ENCODE measurements around the gene RNF213. TPM values are rescaled to one million over a fixed set of nuclear protein-coding genes. Genes with fewer than 3 reads are reported as not detected.

Gene RNF213
- total RNA-seq, 1 experiment from 2014 or later: 70.5 TPM

GRCh38 chr17:80232438-80232837 is 28.2 kb upstream of the RNF213 start:
- TF ChIP-seq TEAD4 (CRISPR knock-in tag; IDR thresholded peaks at IDR 0.05) (no peak), TEAD1 (CRISPR knock-in tag; IDR thresholded peaks at IDR 0.05) (no peak), ZBTB21 (CRISPR knock-in tag; IDR thresholded peaks at IDR 0.05; ENCODE audit: borderline replicate concordance) (no peak), NFYB (CRISPR knock-in tag; conservative IDR thresholded peaks at IDR 0.05; ENCODE audit: low read depth) (no peak), ZNF121 (CRISPR knock-in tag; IDR thresholded peaks at IDR 0.05) (no peak), JUN (CRISPR knock-in tag; IDR thresholded peaks at IDR 0.05) (no peak), ATF3 (CRISPR knock-in tag; conservative IDR thresholded peaks at IDR 0.05) (no peak), ZNF396 (CRISPR knock-in tag; IDR thresholded peaks at IDR 0.05; ENCODE audit: borderline replicate concordance) (no peak)
- TF ChIP-seq, protein P1, sequence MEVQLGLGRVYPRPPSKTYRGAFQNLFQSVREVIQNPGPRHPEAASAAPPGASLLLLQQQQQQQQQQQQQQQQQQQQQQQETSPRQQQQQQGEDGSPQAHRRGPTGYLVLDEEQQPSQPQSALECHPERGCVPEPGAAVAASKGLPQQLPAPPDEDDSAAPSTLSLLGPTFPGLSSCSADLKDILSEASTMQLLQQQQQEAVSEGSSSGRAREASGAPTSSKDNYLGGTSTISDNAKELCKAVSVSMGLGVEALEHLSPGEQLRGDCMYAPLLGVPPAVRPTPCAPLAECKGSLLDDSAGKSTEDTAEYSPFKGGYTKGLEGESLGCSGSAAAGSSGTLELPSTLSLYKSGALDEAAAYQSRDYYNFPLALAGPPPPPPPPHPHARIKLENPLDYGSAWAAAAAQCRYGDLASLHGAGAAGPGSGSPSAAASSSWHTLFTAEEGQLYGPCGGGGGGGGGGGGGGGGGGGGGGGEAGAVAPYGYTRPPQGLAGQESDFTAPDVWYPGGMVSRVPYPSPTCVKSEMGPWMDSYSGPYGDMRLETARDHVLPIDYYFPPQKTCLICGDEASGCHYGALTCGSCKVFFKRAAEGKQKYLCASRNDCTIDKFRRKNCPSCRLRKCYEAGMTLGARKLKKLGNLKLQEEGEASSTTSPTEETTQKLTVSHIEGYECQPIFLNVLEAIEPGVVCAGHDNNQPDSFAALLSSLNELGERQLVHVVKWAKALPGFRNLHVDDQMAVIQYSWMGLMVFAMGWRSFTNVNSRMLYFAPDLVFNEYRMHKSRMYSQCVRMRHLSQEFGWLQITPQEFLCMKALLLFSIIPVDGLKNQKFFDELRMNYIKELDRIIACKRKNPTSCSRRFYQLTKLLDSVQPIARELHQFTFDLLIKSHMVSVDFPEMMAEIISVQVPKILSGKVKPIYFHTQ (CRISPR knock-in tag; IDR thresholded peaks at IDR 0.05): no peak
- TF ChIP-seq, protein P2, sequence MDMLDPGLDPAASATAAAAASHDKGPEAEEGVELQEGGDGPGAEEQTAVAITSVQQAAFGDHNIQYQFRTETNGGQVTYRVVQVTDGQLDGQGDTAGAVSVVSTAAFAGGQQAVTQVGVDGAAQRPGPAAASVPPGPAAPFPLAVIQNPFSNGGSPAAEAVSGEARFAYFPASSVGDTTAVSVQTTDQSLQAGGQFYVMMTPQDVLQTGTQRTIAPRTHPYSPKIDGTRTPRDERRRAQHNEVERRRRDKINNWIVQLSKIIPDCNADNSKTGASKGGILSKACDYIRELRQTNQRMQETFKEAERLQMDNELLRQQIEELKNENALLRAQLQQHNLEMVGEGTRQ (CRISPR knock-in tag; IDR thresholded peaks at IDR 0.05): no peak
- TF ChIP-seq, protein P3, sequence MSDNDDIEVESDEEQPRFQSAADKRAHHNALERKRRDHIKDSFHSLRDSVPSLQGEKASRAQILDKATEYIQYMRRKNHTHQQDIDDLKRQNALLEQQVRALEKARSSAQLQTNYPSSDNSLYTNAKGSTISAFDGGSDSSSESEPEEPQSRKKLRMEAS (CRISPR knock-in tag; IDR thresholded peaks at IDR 0.05): no peak
- TF ChIP-seq, protein P4, sequence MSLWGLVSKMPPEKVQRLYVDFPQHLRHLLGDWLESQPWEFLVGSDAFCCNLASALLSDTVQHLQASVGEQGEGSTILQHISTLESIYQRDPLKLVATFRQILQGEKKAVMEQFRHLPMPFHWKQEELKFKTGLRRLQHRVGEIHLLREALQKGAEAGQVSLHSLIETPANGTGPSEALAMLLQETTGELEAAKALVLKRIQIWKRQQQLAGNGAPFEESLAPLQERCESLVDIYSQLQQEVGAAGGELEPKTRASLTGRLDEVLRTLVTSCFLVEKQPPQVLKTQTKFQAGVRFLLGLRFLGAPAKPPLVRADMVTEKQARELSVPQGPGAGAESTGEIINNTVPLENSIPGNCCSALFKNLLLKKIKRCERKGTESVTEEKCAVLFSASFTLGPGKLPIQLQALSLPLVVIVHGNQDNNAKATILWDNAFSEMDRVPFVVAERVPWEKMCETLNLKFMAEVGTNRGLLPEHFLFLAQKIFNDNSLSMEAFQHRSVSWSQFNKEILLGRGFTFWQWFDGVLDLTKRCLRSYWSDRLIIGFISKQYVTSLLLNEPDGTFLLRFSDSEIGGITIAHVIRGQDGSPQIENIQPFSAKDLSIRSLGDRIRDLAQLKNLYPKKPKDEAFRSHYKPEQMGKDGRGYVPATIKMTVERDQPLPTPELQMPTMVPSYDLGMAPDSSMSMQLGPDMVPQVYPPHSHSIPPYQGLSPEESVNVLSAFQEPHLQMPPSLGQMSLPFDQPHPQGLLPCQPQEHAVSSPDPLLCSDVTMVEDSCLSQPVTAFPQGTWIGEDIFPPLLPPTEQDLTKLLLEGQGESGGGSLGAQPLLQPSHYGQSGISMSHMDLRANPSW (CRISPR knock-in tag; conservative IDR thresholded peaks at IDR 0.05; ENCODE audit: low read depth): no peak
- H3K9me3 Mint-ChIP-seq: peaks cover 21% of the 10 kb centered on the region
- peaks cover 41% of the 10 kb centered on the region for H3K36me3 Mint-ChIP-seq
- no peak for ATAC-seq
- POLR2A ChIA-PET: no interaction called here
- H3K4me1 Mint-ChIP-seq: no peaks in the 10 kb centered on the region
- H3K27ac Mint-ChIP-seq: no peak overlapping the region
- CTCF ChIA-PET: interaction anchor here (1.2 kb wide), 1 partner anchor 129 kb away, joined by 4 read pairs; no protein-coding TSS in a partner anchor
- H3K27me3 Mint-ChIP-seq (ENCODE audit: low read depth): no peaks in the 10 kb centered on the region; the same call in 1 of the 2 replicates
- DNase-seq (ENCODE audit: low spot score): no peak
- no peak overlapping the region for H3K4me3 Mint-ChIP-seq

- CTCF ChIA-PET: no interaction called here
- TF ChIP-seq OVOL2 (CRISPR knock-in tag; IDR thresholded peaks at IDR 0.05; ENCODE audit: borderline replicate concordance): no peak
- no peak for TF ChIP-seq ZNF317 (CRISPR knock-in tag; IDR thresholded peaks at IDR 0.05; ENCODE audit: borderline replicate concordance, low read depth)
- no peak for TF ChIP-seq ZBTB21 (CRISPR knock-in tag; IDR thresholded peaks at IDR 0.05; ENCODE audit: borderline replicate concordance)
- no peak for TF ChIP-seq NR1H2 (CRISPR knock-in tag; IDR thresholded peaks at IDR 0.05)
- TF ChIP-seq NFE2L1 (CRISPR knock-in tag; IDR thresholded peaks at IDR 0.05): no peak
- TF ChIP-seq FOXP4 (CRISPR knock-in tag; IDR thresholded peaks at IDR 0.05): no peak
- no peak for TF ChIP-seq FOXK1 (CRISPR knock-in tag; IDR thresholded peaks at IDR 0.05)
- no peak for TF ChIP-seq ZSCAN18 (CRISPR knock-in tag; IDR thresholded peaks at IDR 0.05)
- no peak for TF ChIP-seq CREM (CRISPR knock-in tag; IDR thresholded peaks at IDR 0.05)
- TF ChIP-seq ZNF219 (CRISPR knock-in tag; IDR thresholded peaks at IDR 0.05; ENCODE audit: borderline replicate concordance): no peak
- POLR2A ChIA-PET: no interaction called here
- peaks cover 47% of the 10 kb centered on the region for H3K36me3 Mint-ChIP-seq
- no peak overlapping the region for H3K4me3 Mint-ChIP-seq
- H3K27ac Mint-ChIP-seq: no peak overlapping the region
- no peak for DNase-seq (ENCODE audit: low spot score)
- no peaks in the 10 kb centered on the region for H3K4me1 Mint-ChIP-seq
- no peaks in the 10 kb centered on the region; the same call in 1 of the 2 replicates for H3K27me3 Mint-ChIP-seq (ENCODE audit: low read depth)
- ATAC-seq: no peak
- peaks cover 21% of the 10 kb centered on the region for H3K9me3 Mint-ChIP-seq
These were observed 27.4 kb upstream of the RNF213 start for GRCh38 chr17:80233202-80233601.

Measured in WTC11 (cell line).